GM23338 (cell line): ENCODE measurements around the gene MFSD6.

ENCODE experiments used
- CREB1 ChIP-seq: fragments of 250-450 bp; sonication (Bioruptor Pico); IDR thresholded peaks from 2 replicates; pipeline ENCODE4 v1.5.0; 2020; ENCODE audit warnings: low read depth, mild to moderate bottlenecking, moderate library complexity
- ETS1 ChIP-seq: IDR thresholded peaks from 2 replicates; pipeline ENCODE4 v1.6.1; 2016; ENCODE audit warnings: antibody characterized with exemption
- EZH2 ChIP-seq: fragments of 200-600 bp; sonication (generic); IDR thresholded peaks from one replicate; pipeline ENCODE4 v1.8.0; 2017; ENCODE audit warnings: antibody characterized with exemption, mild to moderate bottlenecking, low read depth; ENCODE audit not compliant: unreplicated experiment
- EZH2phosphoT487 ChIP-seq: fragments of 200-600 bp; sonication (generic); IDR thresholded peaks from one replicate; pipeline ENCODE4 v1.8.1; 2018; ENCODE audit warnings: antibody characterized with exemption; ENCODE audit not compliant: unreplicated experiment
- POLR2AphosphoS5 ChIP-seq: IDR thresholded peaks from 2 replicates; pipeline ENCODE4 v1.6.1; 2016; ENCODE audit warnings: antibody characterized with exemption, low read depth
- REST ChIP-seq: IDR thresholded peaks from one replicate; pipeline ENCODE4 v1.6.1; 2018; ENCODE audit warnings: antibody characterized with exemption; ENCODE audit not compliant: unreplicated experiment
- STAT1 ChIP-seq: IDR thresholded peaks from one replicate; pipeline ENCODE4 v1.6.1; 2016; ENCODE audit warnings: antibody characterized with exemption; ENCODE audit not compliant: unreplicated experiment
- ZNF114 ChIP-seq: fragments of 250-450 bp; sonication (Bioruptor Pico); IDR thresholded peaks from 2 replicates; pipeline ENCODE4 v1.5.0; 2020; ENCODE audit warnings: mild to moderate bottlenecking, moderate library complexity
- TF ChIP-seq, protein P1 (sequence below), 2 experiments: fragments of 200-600 bp in 1 of 2; sonication (generic) in 1 of 2; conservative IDR thresholded peaks; 2 replicates each; pipeline versions ENCODE4 v1.5.1 to v1.6.1; 2016 to 2017; ENCODE audit warnings: antibody characterized with exemption in 2 of 2, low read depth in 2 of 2, mild to moderate bottlenecking in 2 of 2, moderate library complexity in 1 of 2

GRCh38 chr2:190417045-190417842 is 9.1 kb downstream of the MFSD6 start:
- TF ChIP-seq STAT1 (no peak), EZH2phosphoT487 (no peak), REST (no peak), EZH2 (no peak), ETS1 (no peak), POLR2AphosphoS5 (no peak), ZNF114 (CRISPR knock-in tag) (no peak), CREB1 (CRISPR knock-in tag) (no peak)
- TF ChIP-seq, protein P1, sequence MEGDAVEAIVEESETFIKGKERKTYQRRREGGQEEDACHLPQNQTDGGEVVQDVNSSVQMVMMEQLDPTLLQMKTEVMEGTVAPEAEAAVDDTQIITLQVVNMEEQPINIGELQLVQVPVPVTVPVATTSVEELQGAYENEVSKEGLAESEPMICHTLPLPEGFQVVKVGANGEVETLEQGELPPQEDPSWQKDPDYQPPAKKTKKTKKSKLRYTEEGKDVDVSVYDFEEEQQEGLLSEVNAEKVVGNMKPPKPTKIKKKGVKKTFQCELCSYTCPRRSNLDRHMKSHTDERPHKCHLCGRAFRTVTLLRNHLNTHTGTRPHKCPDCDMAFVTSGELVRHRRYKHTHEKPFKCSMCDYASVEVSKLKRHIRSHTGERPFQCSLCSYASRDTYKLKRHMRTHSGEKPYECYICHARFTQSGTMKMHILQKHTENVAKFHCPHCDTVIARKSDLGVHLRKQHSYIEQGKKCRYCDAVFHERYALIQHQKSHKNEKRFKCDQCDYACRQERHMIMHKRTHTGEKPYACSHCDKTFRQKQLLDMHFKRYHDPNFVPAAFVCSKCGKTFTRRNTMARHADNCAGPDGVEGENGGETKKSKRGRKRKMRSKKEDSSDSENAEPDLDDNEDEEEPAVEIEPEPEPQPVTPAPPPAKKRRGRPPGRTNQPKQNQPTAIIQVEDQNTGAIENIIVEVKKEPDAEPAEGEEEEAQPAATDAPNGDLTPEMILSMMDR (conservative IDR thresholded peaks at IDR 0.05; ENCODE audit: low read depth in 2 of 2) = no peak
